T-helper 1 cell treated with Interleukin-12 subunit alpha and Interleukin-12 subunit beta and Interleukin-4 antibody, amounts not matched to agents 30 ng/mL and 1 ng/mL, for 36 hours (primary cell): ENCODE data around the gene BTN1A1. TPM values are rescaled to one million over a fixed set of nuclear protein-coding genes. Genes with fewer than 3 reads are reported as not detected.
"Not testable (repeated sequence)": the region's sequence is repeated elsewhere in the genome, so short reads cannot be mapped to it uniquely, and the experiment has no call there.

Experiments
- intact Hi-C: fragments of 100-400 bp; cut with micrococcal nuclease; formaldehyde crosslinking; loops from one replicate; pipeline ENCODE4 v1.15.1; 2024
- total RNA-seq: library from RNA; stranded (reverse); gene quantifications from 2 replicates; pipeline ENCODE4 v1.2.3, GENCODE V29; 2022

Gene BTN1A1
- total RNA-seq, 1 donor from 2014 or later, result not detected

GRCh38 chr6:26511033-26511432 lies 10.9 kb downstream of the BTN1A1 start:
- intact Hi-C loops, result not testable (repeated sequence)

- intact Hi-C loops, result no loop called here
Observed at GRCh38 chr6:26514984-26515383, 14.9 kb downstream of the BTN1A1 start.

- intact Hi-C loops, result no loop called here
Observed at GRCh38 chr6:26516481-26517427, 16.7 kb downstream of the BTN1A1 start.

DNA sequence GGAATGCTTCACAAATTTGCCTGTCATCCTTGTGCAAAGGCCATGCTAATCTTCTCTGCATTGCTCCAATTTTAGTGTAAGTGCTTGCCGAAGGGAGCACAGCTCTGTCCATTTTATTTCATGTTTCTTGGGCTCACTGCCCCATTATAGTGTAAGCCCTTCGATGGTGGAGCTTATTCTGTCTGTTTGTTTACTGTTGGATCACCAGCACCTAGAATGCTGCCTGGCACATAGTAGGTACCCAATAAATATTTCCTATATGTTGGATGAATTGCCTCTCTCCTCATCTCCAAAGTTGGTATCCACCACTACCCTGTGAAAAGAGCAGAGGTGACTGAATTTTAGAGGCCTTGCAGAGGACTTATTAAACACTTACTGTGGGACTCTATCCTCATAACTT lies 19.3 kb downstream of the BTN1A1 start:
- intact Hi-C loops, result no loop called here

DNA sequence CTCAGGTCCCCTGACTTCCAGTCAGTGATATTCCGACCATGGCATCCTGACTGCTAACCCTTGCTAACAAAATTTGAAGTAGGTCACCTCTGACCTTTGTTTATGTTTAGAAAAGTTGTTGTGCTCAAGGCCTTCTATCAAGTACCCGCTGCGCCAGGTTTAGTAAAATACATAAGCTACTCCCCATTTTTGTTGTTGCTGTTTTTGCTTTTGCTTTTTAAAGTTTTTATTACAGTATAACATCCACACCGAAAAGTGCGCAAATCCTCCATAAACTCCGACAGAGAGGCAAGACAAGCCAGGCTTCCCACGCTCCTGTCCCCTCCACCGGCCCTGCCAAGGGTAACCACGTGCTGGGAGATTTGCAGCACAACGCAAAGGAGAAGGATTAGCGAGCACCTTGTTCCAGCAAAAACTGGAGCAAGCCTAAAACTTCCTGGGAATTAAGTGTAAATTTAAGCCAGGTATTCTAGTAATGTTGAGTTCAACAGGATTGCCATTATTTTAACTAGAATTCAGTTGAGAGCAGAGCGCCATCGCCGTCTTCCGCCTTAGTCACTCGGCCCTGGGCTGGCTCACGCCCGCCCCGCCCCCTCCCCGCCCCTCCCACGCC lies 20.2 kb downstream of the BTN1A1 start:
- intact Hi-C loops, result loop anchor here (2.0 to 5.0 kb wide), 4 partner anchors 20 to 248 kb away; partner anchors contain the start of genes BTN1A1 and BTN2A2

DNA sequence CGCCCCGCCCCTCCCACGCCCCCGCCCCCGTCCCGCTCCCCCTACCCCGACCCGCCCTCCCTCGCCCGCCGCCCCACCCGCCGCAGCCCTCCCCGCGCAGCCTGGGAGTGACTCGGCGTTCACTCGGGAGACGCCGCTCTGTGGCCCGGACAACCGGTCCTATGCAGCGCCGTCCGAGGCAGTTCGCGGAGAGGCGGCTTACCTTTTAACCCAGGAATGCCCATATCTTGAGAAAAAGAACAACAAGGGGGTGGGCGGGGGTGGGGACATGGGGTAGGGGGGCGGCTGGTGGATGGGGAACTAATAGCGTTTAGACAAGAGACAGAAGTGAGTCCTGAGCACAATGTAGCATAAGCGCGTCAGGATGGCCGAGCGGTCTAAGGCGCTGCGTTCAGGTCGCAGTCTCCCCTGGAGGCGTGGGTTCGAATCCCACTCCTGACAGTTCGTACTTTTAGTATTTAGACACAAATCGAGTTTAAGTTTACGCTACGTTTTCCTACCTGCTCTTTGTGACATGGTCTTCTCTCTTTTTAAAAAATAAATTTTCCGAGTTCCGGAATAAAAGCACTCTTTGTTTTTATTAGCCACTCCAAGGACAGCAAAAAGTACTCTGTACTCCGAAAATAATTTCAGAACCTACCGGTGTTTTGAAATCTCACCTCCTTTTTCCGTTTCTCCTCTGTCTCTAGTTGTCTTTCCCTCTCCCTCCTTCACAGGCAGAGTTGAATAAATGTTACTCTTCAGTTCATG lies 20.9 kb downstream of the BTN1A1 start:
- intact Hi-C loops, result loop anchor here (1.0 to 5.0 kb wide), 14 partner anchors 11 to 248 kb away; partner anchors contain the start of genes ABT1, BTN1A1, BTN2A1 and BTN2A2

DNA sequence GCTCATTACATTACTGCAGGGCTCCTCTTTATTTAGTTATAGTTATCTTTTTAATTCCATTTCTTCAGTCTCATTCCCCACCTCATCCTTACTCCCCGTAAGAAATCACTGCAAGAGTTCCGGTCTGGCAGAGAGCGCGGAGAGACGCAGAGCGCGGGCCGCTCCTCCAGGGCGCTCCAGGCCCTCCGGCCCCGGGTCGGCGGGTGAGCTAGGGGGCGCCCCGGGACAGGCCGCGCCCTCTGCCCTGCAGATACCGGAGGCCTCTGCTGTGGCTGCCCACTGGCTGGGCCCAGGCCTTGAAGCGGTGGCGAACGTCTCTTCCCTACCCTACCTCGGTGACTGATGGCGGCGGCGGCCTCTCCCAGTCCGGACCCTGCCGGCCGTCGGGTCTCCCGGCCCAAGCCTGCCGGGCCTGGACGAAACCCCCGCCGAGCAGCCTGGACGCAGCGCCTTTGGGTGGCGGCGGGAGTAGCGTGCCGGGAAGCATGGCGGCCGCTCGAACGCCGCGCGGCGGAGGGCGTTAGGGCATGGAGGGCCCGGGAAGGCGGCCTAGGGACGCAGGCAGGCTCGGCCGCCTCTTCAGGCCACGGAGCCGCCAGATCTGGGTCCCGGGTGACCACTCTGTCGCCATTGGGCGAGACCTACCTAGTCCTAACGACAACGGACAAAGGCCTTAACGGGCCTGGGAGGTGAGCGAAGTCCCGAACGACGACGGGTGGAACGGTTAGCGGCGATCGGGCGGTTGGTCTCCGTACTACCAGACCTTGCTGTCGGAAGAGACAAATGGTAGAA lies 21.7 kb downstream of the BTN1A1 start:
- intact Hi-C loops, result loop anchor here (1.0 to 5.0 kb wide), 14 partner anchors 11 to 249 kb away; partner anchors contain the start of genes ABT1, BTN1A1, BTN2A1 and BTN2A2

DNA sequence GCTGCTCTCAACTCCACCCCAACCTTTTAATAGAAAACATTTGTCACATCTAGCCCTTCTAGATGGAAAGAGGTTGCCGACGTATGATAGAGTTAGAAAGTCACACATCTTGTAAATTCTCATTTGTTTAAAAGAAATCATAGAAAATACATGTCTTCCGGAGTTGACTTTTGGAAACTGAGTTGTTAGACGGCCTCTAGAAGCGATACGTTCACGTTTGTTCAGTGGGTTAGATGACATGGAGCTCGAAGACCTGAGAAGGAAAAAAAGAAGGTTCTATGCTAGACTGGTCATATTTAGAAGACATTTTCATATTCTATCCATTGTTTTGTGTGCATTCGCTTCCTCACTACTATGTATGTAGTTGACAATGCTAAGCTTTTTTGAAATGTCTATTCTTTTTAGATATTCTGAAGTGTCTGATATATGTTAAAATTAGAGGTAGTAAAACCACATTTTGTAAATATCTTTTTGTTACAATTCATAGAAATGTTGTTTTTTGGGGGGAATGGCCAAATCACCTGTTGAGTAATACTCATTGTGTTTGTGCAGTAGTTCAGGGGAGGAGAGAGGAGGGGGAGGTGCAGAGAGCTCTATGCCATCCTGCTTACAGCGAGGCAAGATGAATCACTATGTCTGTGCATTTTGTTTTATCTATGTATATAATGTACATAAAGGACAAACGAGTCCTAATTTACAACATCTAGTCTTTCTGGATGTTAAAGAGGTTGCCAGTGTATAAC lies 22.6 kb downstream of the BTN1A1 start:
- intact Hi-C loops, result loop anchor here (5.0 kb wide), 1 partner anchor 100 kb away; no protein-coding TSS in a partner anchor

DNA sequence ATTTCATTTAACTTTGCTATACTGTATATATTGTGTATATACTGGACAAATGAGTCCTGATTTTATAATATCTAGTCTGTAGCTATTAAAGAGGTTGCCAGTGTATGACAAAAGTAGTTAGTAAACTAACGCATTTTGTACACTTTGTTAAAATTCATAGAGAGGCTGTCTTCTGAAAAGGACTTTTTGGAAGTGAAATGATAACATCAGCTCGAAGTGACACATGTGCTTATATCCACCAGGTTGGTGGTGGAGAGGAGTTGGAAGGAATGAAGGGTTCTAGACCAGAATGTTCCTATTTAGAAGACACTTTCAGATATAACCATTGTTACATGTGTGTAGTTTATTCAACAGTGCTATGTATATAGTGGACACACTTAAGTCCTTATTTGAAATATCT lies 24.2 kb downstream of the BTN1A1 start:
- intact Hi-C loops, result loop anchor here (5.0 kb wide), 1 partner anchor 102 kb away; no protein-coding TSS in a partner anchor

GRCh38 chr6:26524722-26525370 lies 24.7 kb downstream of the BTN1A1 start:
- intact Hi-C loops, result loop anchor here (5.0 kb wide), 1 partner anchor 103 kb away; no protein-coding TSS in a partner anchor

- intact Hi-C loops, result no loop called here
Observed at GRCh38 chr6:26525838-26526237, 25.7 kb downstream of the BTN1A1 start.

GRCh38 chr6:26526928-26527327 lies 26.8 kb downstream of the BTN1A1 start:
- intact Hi-C loops, result no loop called here

GRCh38 chr6:26530203-26530602 lies 30.1 kb downstream of the BTN1A1 start:
- intact Hi-C loops, result no loop called here

DNA sequence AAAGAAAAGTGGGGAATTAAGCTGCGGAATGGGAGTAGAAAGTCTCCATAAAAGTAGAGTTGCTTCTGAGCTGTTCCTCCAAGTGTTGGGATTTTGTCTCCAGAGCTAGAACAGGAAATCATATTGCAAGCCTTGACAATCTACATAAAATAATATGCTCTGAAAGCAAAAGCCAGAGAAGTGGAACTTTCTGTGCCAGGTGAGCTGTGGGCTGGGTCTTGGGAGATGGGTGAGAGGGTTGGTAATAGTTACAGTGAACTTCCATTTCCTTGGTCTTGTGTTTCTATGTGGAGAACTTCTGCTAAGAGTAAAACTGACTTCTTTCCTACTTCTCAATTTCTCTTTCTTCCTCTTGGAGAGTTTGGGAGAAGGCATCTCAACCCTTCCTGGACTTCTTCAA lies 31.8 kb downstream of the BTN1A1 start:
- intact Hi-C loops, result loop anchor here (1.0 to 2.0 kb wide), 6 partner anchors 11 to 219 kb away; partner anchors contain the start of gene BTN2A1

DNA sequence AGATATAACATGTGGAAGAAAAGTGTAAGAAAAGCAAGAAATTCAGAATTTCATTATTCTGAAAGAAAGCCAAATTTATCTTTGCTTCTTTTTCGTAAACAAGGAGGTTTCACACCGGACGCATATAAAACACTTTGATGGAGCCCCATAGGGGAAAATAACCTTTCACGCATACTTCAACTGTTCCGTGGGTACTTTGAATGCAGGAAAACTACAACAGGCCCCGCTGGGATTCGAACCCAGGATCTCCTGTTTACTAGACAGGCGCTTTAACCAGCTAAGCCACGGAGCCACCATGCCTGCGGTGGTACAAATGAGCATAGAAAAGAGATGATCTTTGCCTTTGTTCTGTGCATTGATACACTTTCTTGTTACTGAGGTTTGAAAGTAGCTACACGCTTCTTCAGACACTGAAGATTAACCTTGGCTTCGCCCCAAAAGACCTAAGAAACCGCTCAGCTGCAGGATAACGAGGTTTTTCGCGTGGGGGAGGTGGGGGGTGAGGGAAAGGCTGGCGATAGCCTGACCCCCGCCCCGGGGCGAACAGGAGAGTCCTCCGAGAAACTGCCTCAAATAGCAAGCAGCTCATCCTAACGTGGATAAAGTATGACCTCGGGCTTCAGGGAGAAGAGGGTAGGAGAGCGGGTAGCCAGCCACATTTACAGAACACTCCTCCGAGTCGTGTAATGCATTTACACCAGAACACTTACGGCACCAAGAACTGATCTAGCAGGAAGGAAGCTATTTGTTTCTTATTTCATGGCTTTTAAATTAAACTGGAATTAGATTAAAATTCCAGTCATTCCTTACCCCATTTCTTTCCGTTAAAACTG lies 32.8 kb downstream of the BTN1A1 start:
- intact Hi-C loops, result loop anchor here (1.0 to 2.0 kb wide), 6 partner anchors 12 to 220 kb away; partner anchors contain the start of gene BTN2A1

- intact Hi-C loops, result loop anchor here (2.0 kb wide), 1 partner anchor 77 kb away; the partner anchor contains the start of gene BTN2A1
Observed at GRCh38 chr6:26533532-26533931, 33.4 kb downstream of the BTN1A1 start.

DNA sequence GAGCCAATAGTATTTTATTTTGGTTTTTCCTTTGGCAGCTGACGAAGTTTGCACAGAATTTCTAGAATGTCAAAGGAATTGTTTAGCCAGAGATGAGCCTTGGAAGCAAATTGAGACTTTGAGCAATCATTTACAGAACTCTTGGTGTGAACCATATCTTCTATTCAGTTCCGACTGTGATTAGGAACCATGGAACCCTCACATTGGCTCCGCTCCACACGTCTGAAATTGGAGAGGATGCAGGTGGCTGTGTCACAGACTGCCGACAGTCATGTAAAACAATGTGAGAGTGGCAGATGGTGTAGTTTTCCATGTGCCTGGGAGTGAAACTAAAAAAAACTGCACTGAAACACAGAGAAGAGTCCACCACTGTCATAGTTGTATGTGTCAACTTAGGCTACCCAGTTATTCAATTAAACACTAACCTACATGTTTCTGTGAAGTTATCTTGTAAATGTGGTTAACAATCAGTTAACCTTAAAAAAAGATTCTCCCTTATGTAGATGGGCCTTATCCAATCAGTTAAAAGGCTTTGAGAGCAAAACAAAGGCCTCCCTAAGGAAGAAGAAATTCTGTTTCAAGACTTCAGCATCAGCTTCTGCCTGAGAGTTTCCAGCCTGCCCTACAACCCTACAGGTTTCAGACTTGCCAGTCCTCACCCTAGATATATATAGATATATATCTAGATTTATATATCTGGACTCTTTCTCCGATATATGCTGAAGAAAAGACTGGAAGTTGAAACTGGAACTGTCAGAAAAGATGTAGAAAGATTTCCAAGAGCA lies 34.8 kb downstream of the BTN1A1 start:
- intact Hi-C loops, result loop anchor here (5.0 kb wide), 4 partner anchors 153 to 1217 kb away; partner anchors contain the start of gene BTN2A2
